Panc1 (cell line): ENCODE results near the gene SEC61A2.
"Not testable (repeated sequence)": the region's sequence is repeated elsewhere in the genome, so short reads cannot be mapped to it uniquely, and the experiment has no call there.

ENCODE experiments used
- CTCF ChIP-seq: fragments of 450-650 bp; IDR thresholded peaks from 2 replicates; pipeline ENCODE4 v1.5.1; 2017; ENCODE audit warnings: mild to moderate bottlenecking
- POLR2AphosphoS5 ChIP-seq: IDR thresholded peaks from 2 replicates; pipeline ENCODE4 v1.6.1; 2012; ENCODE audit warnings: mild to moderate bottlenecking, low read depth, low read length, moderate library complexity
- REST ChIP-seq, 2 experiments: IDR thresholded peaks; 2 replicates each; pipeline ENCODE4 v1.6.1; 2011 to 2012; ENCODE audit warnings: low read depth in 2 of 2, control low read depth in 1 of 2, low read length in 1 of 2, mild to moderate bottlenecking in 1 of 2, moderate library complexity in 1 of 2; ENCODE audit not compliant: insufficient read depth in 1 of 2
- SIN3A ChIP-seq: IDR thresholded peaks from 2 replicates; pipeline ENCODE4 v1.6.1; 2012; ENCODE audit warnings: low read depth, mild to moderate bottlenecking, low read length, moderate library complexity, borderline replicate concordance; ENCODE audit not compliant: insufficient read depth
- TCF7L2 ChIP-seq: IDR thresholded peaks from 2 replicates; pipeline ENCODE4 v1.6.1; 2011; ENCODE audit warnings: mild to moderate bottlenecking, low read depth, low read length, inconsistent platforms

GRCh38 chr10:12171512-12171911 lies 42.0 kb downstream of the SEC61A2 start:
- TF ChIP-seq SIN3A; CTCF; REST (IDR thresholded peaks at IDR 0.05; ENCODE audit: insufficient read depth in 1 of 2, low read depth in 2 of 2, low read length in 1 of 2); POLR2AphosphoS5; TCF7L2: not testable (repeated sequence)
